Left renal cortex interstitium (tissue), 4 donors: Measurements from ENCODE around the gene CALY. TPM values are rescaled to one million over a fixed set of nuclear protein-coding genes. Genes with fewer than 3 reads are reported as not detected.
A peak's percentile ranks its signal among the peaks of the same experiment; 100 is the strongest.
"Not testable (repeated sequence)": the region's sequence is repeated elsewhere in the genome, so short reads cannot be mapped to it uniquely, and the experiment has no call there.

Source experiments
- DNase-seq, 4 donors: peaks; one replicate each; pipeline ENCODE4 v3.0.0-alpha.2; 2013; ENCODE audit warnings: low read depth in 4 of 4, low spot score in 2 of 4, missing footprints in 1 of 4
- polyA plus RNA-seq, 4 donors: library from polyadenylated mRNA; unstranded; fragments of 120-200 nt; gene quantifications; one replicate each; pipeline ENCODE4 v1.2.1, GENCODE V29; 2013; ENCODE audit not compliant: insufficient read length in 4 of 4

Gene CALY
- polyA plus RNA-seq, 4 donors = 0.31 to 0.73 TPM; not detected in 2

GRCh38 chr10:133367461-133367860 lies 30.8 kb upstream of the CALY start:
- not testable (repeated sequence) for DNase-seq

- DNase-seq = no peak
Measured at GRCh38 chr10:133366751-133367150, 30.1 kb upstream of the CALY start.

GRCh38 chr10:133366130-133366478 lies 29.4 kb upstream of the CALY start:
- no peak for DNase-seq

GRCh38 chr10:133365461-133366129 lies 28.9 kb upstream of the CALY start:
- no peak for DNase-seq

- no peak for DNase-seq
Measured at GRCh38 chr10:133364645-133365431, 28.1 kb upstream of the CALY start.

GRCh38 chr10:133362846-133363245 lies 26.1 kb upstream of the CALY start:
- no peak for DNase-seq

GRCh38 chr10:133361773-133362441 lies 25.2 kb upstream of the CALY start:
- DNase-seq = no peak

GRCh38 chr10:133361227-133361626 lies 24.5 kb upstream of the CALY start:
- no peak for DNase-seq

- DNase-seq = no peak
Measured at GRCh38 chr10:133359972-133360610, 23.4 kb upstream of the CALY start.

- DNase-seq = no peak
Measured at GRCh38 chr10:133359554-133359971, 22.9 kb upstream of the CALY start.

GRCh38 chr10:133358925-133359310 lies 22.2 kb upstream of the CALY start:
- DNase-seq = no peak

GRCh38 chr10:133358162-133358924 lies 21.6 kb upstream of the CALY start:
- no peak for DNase-seq

GRCh38 chr10:133357285-133358161 lies 20.8 kb upstream of the CALY start, which contains the start of gene FUOM:
FUOM (minus strand) TSS chr10:133358019; CDS start chr10:133358007, 12 bp downstream.
- DNase-seq = peak in 1 of 4 donors; percentile 72

- DNase-seq = no peak
Measured at GRCh38 chr10:133356549-133357284, 20.0 kb upstream of the CALY start.

GRCh38 chr10:133355991-133356390 lies 19.3 kb upstream of the CALY start:
- DNase-seq = no peak

GRCh38 chr10:133355266-133355665 lies 18.6 kb upstream of the CALY start:
- DNase-seq = no peak

- DNase-seq = no peak
Measured at GRCh38 chr10:133354672-133355240, 18.1 kb upstream of the CALY start.

- DNase-seq = no peak
Measured at GRCh38 chr10:133353988-133354605, 17.4 kb upstream of the CALY start.
